Neural crest cell (in vitro differentiated cells): ENCODE results near the gene USP31. TPM values are rescaled to one million over a fixed set of nuclear protein-coding genes. Genes with fewer than 3 reads are reported as not detected.

Source experiments
- DNase-seq: peaks from one replicate; pipeline ENCODE4 v3.0.0; 2021; ENCODE audit warnings: low read depth, mixed read lengths, low spot score
- H3K27ac Mint-ChIP-seq: one replicate; pipeline ENCODE4 v1.8.0; 2021; ENCODE audit warnings: mild to moderate bottlenecking, mixed read lengths; ENCODE audit not compliant: unreplicated experiment
- H3K27me3 Mint-ChIP-seq: 2 replicates; pipeline ENCODE4 v1.8.0; 2021; ENCODE audit warnings: low read depth, mild to moderate bottlenecking, mixed read lengths
- H3K36me3 Mint-ChIP-seq: 2 replicates; pipeline ENCODE4 v1.8.0; 2021; ENCODE audit warnings: low read depth, mild to moderate bottlenecking, mixed read lengths
- H3K4me1 Mint-ChIP-seq: 2 replicates; pipeline ENCODE4 v1.8.0; 2021; ENCODE audit warnings: mixed read lengths
- H3K4me3 Mint-ChIP-seq: one replicate; pipeline ENCODE4 v1.8.0; 2021; ENCODE audit warnings: mild to moderate bottlenecking, mixed read lengths
- H3K9me3 Mint-ChIP-seq: 2 replicates; pipeline ENCODE4 v1.8.0; 2021; ENCODE audit warnings: mixed read lengths
- CTCF ChIP-seq: fragments of 200-600 bp; sonication (generic); conservative IDR thresholded peaks from 2 replicates; pipeline ENCODE4 v1.5.0; 2021; ENCODE audit warnings: antibody characterized with exemption, mild to moderate bottlenecking
- total RNA-seq: library from RNA; stranded (reverse); gene quantifications from 2 replicates; pipeline ENCODE4 v1.2.1, GENCODE V29; 2021

Gene USP31
- total RNA-seq, 1 donor from 2014 or later, result 13.7 TPM

DNA sequence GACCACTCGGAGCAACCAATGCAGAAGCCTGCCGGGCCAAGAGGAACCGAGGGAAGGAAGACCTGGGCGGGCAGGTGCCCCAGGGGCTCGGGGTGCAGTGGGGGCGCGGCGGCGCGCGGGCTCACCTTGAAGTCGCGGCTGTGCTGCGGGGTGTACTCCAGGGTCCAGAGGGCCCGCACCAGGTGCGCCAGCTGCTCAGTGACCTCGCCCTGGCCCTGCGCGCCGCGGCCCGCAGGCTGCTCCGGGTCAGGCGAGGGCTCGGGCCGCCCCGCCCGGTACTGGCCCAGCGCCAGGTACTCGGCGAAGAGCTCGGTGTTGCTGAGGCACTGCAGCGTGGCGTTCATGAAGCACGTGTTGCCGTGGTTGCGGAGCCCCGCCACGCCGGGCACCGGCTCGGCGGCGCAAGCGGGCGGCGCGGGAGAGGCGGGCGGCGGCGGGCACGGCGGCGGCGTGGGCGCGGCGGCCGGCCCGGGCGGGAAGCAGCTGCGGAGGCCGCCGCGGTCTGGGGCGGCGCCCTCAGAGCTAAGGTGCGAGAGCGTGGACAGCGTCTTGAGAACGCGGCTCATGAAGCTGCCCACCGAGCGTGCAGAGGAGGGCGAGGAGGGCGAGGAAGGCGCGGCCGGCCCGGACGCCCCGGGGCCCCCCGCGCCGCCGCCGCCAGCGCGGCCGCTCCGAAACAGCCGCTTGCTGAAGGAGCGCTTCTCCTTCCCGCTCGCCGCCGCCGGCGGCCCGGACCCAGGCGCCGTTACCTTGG is 562 bp downstream of the USP31 start:
- peak; percentile 12 for DNase-seq
- no peak for TF ChIP-seq CTCF
- H3K4me3 Mint-ChIP-seq, result peak overlapping the region; percentile 96
- peaks cover 38% of the 10 kb centered on the region for H3K4me1 Mint-ChIP-seq
- no peaks in the 10 kb centered on the region for H3K9me3 Mint-ChIP-seq
- peak overlapping the region; percentile 47 for H3K27ac Mint-ChIP-seq
- H3K27me3 Mint-ChIP-seq, result peaks cover 22% of the 10 kb centered on the region
- no peaks in the 10 kb centered on the region for H3K36me3 Mint-ChIP-seq

GRCh38 chr16:23148166-23148512 is 1.1 kb downstream of the USP31 start:
- Mint-ChIP-seq H3K27ac (peak overlapping the region; percentile 47), H3K4me1 (peaks cover 42% of the 10 kb centered on the region), H3K4me3 (peak overlapping the region; percentile 96), H3K9me3 (no peaks in the 10 kb centered on the region), H3K36me3 (no peaks in the 10 kb centered on the region), H3K27me3 (peaks cover 22% of the 10 kb centered on the region)
- no peak for TF ChIP-seq CTCF
- DNase-seq, result no peak

DNA sequence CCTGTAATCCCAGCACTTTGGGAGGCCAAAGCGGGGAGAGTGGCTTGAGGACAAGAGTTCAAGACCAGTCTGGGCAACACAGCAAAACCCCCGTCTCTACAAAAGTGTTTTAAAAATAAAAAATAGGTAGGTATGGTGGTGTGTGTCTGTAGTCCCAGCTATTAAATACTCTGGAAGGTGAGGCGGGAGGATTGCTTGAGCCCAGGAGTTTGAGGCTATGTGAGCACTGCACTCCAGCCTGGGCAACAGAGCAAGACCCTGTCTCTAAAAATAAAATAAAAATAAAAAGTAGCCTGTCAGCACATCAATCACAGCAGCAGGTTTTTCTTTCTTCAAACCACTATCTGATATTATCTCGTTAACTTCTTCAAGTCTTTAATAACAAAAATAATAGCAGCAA is 1.6 kb downstream of the USP31 start:
- DNase-seq, result no peak
- no peak overlapping the region for H3K27ac Mint-ChIP-seq
- H3K4me1 Mint-ChIP-seq, result peaks cover 46% of the 10 kb centered on the region
- H3K36me3 Mint-ChIP-seq, result no peaks in the 10 kb centered on the region
- H3K4me3 Mint-ChIP-seq, result peak overlapping the region; percentile 96
- H3K9me3 Mint-ChIP-seq, result no peaks in the 10 kb centered on the region
- no peak for TF ChIP-seq CTCF
- H3K27me3 Mint-ChIP-seq, result peaks cover 18% of the 10 kb centered on the region

DNA sequence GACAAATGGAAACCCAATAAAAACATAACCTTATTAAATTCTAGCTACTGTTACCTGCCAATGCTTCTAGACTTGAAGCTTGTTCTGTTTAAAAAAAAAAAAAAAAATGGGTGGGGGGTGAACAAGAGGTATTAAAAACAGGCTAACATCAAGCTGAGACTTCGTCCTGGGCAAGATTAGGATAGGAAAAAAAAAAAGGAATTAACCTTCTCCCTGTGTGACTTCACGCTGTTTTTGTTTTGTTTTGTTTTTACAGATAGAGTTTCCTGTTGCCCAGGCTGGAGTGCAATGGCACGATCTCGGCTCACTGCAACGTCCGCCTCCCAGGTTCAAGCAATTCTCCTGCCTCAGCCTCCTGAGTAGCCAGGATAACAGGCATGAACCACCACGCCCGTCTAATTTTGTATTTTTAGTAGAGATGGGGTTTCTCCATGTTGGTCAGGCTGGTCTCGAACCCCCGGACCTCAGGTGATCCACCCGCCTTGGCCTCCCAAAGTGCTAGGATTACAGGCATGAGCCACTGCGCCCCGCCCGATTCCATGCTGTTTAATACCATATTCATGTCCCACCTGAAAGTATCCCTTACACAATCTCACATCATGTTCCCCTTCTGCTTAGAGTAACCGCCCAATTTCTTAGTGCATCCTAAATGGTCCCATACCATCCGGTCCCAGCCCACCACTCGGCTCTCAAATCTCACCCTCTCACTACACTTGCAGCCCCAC is 2.2 kb downstream of the USP31 start:
- Mint-ChIP-seq H3K4me1 (peaks cover 46% of the 10 kb centered on the region), H3K27me3 (peaks cover 12% of the 10 kb centered on the region), H3K36me3 (no peaks in the 10 kb centered on the region), H3K9me3 (no peaks in the 10 kb centered on the region), H3K27ac (no peak overlapping the region), H3K4me3 (peak overlapping the region; percentile 85)
- no peak for TF ChIP-seq CTCF
- DNase-seq, result no peak

DNA sequence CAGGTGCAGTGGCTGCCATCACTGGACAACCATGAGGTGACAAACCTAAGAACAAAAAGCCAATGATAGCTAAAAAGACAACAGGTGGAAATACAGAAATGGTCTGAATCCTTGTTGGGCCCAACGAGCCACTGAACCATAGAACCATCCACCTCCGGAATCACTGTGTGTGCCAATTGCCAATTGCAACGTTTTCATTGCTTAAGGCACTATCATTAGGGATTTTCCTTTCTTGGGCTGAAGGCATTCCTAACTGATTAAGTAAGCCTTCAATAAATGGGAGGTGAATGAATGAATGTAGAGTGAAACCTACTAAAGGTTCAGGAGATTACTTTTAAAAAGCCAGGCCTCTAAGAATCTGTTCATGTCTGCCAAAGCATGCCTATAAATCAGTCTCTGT is 3.6 kb downstream of the USP31 start:
- Mint-ChIP-seq H3K36me3 (no peaks in the 10 kb centered on the region), H3K9me3 (no peaks in the 10 kb centered on the region), H3K27me3 (peaks cover 4% of the 10 kb centered on the region), H3K27ac (no peak overlapping the region), H3K4me1 (peaks cover 46% of the 10 kb centered on the region), H3K4me3 (peak overlapping the region; percentile 61)
- TF ChIP-seq CTCF, result no peak
- no peak for DNase-seq
